CD4-positive, CD25-positive, alpha-beta regulatory T cell (primary cell): ENCODE measurements around the gene OSBPL2. TPM values are rescaled to one million over a fixed set of nuclear protein-coding genes. Genes with fewer than 3 reads are reported as not detected.

Source experiments
- ATAC-seq, 2 donors: fragments of 150-1000 bp; cut with Tn5 transposase; one replicate each; pipeline ENCODE4 v1.10.0; 2021; ENCODE audit warnings: low read depth in 2 of 2, moderate number of reproducible peaks in 2 of 2, moderate library complexity in 1 of 2
- DNase-seq, 3 donors: peaks; one replicate each; pipeline versions ENCODE4 v3.0.0 to v3.0.0-alpha.2; 2012 to 2022; ENCODE audit warnings: mixed read lengths in 1 of 3
- H3K27ac ChIP-seq: one replicate; pipeline ENCODE4 v1.7.0; 2013; ENCODE audit warnings: mild to moderate bottlenecking, low read length; ENCODE audit not compliant: insufficient read depth, poor library complexity, severe bottlenecking
- H3K27me3 ChIP-seq: one replicate; pipeline ENCODE4 v1.7.0; 2013; ENCODE audit warnings: low read length; ENCODE audit not compliant: control insufficient read depth, insufficient read depth
- H3K36me3 ChIP-seq: one replicate; pipeline ENCODE4 v1.7.0; 2013; ENCODE audit warnings: mild to moderate bottlenecking, low read length, moderate library complexity; ENCODE audit not compliant: control insufficient read depth, insufficient read depth
- H3K4me1 ChIP-seq: 2 replicates; pipeline ENCODE4 v1.7.0; 2013; ENCODE audit warnings: mild to moderate bottlenecking, low read length; ENCODE audit not compliant: insufficient read depth, control insufficient read depth, poor library complexity, severe bottlenecking
- H3K4me3 ChIP-seq: one replicate; pipeline ENCODE4 v1.7.0; 2013; ENCODE audit warnings: low read depth, mild to moderate bottlenecking, low read length, moderate library complexity
- H3K9me3 ChIP-seq, 2 experiments: 1 replicate in 1 of 2; 2 replicates in 1 of 2; pipeline ENCODE4 v1.7.0; 2013; ENCODE audit warnings: low read length in 2 of 2, mild to moderate bottlenecking in 1 of 2, moderate library complexity in 1 of 2; ENCODE audit not compliant: control insufficient read depth in 2 of 2
- H3K27ac Mint-ChIP-seq, 3 donors: one replicate each; pipeline ENCODE4 v1.8.0; 2020 to 2022; ENCODE audit warnings: mild to moderate bottlenecking in 3 of 3, mixed read lengths in 3 of 3, moderate library complexity in 2 of 3
- H3K27me3 Mint-ChIP-seq: one replicate; pipeline ENCODE4 v1.8.0; 2022; ENCODE audit warnings: mild to moderate bottlenecking, mixed read lengths
- H3K36me3 Mint-ChIP-seq: one replicate; pipeline ENCODE4 v1.8.0; 2020; ENCODE audit warnings: mixed read lengths
- H3K4me1 Mint-ChIP-seq, 4 donors: one replicate each; pipeline ENCODE4 v1.8.0; 2020 to 2022; ENCODE audit warnings: mixed read lengths in 4 of 4, mild to moderate bottlenecking in 1 of 4
- H3K4me3 Mint-ChIP-seq, 4 donors: one replicate each; pipeline ENCODE4 v1.8.0; 2020 to 2022; ENCODE audit warnings: mild to moderate bottlenecking in 4 of 4, mixed read lengths in 4 of 4, moderate library complexity in 3 of 4
- H3K9me3 Mint-ChIP-seq, 7 donors: one replicate each; pipeline ENCODE4 v1.8.0; 2020 to 2022; ENCODE audit warnings: mixed read lengths in 7 of 7, mild to moderate bottlenecking in 3 of 7, moderate library complexity in 2 of 7
- polyA plus RNA-seq, 4 donors: library from polyadenylated mRNA; unstranded; fragments of 300-500 nt; fragmentation: Illumina TruSeq; gene quantifications; one replicate each; pipeline ENCODE4 v1.2.3, GENCODE V29; 2021
- total RNA-seq: library from RNA; stranded (reverse); gene quantifications from one replicate; pipeline ENCODE4 v1.2.3, GENCODE V29; 2022

Gene OSBPL2
- total and polyA plus RNA-seq, 5 donors from 2014 or later, result 19.3 to 85.2 (median 23.2) TPM

- no peaks in the 10 kb centered on the region for H3K9me3 Mint-ChIP-seq
- peaks cover 5 to 31% (median 15%) of the 10 kb centered on the region in 4 donors for H3K4me1 Mint-ChIP-seq
- DNase-seq, result no peak
- Histone ChIP-seq H3K27ac (no peak overlapping the region), H3K27me3 (no peaks in the 10 kb centered on the region), H3K9me3 (no peaks in the 10 kb centered on the region), H3K4me1 (peaks cover 31% of the 10 kb centered on the region), H3K36me3 (peaks cover 41% of the 10 kb centered on the region), H3K4me3 (peak overlapping the region; percentile 70)
- H3K27ac Mint-ChIP-seq, result peak overlapping the region in 2 of 3 donors; percentile 81 to 88
- no peak for ATAC-seq
- peaks cover 13% of the 10 kb centered on the region for H3K36me3 Mint-ChIP-seq
- H3K27me3 Mint-ChIP-seq, result no peaks in the 10 kb centered on the region
- peak overlapping the region; percentile 86 to 92 (median 90) for H3K4me3 Mint-ChIP-seq
Measured at GRCh38 chr20:62304331-62305148, 66.2 kb downstream of the OSBPL2 start.

- Mint-ChIP-seq H3K36me3 (peaks cover 13% of the 10 kb centered on the region), H3K4me3 (peak overlapping the region; percentile 65 to 89 (median 83)), H3K9me3 (no peaks in the 10 kb centered on the region), H3K27me3 (no peaks in the 10 kb centered on the region), H3K4me1 (peaks cover 5 to 28% (median 15%) of the 10 kb centered on the region in 4 donors), H3K27ac (no peak overlapping the region)
- Histone ChIP-seq H3K4me3 (peak overlapping the region; percentile 30), H3K4me1 (peaks cover 31% of the 10 kb centered on the region), H3K27me3 (no peaks in the 10 kb centered on the region), H3K9me3 (no peaks in the 10 kb centered on the region), H3K36me3 (peaks cover 41% of the 10 kb centered on the region), H3K27ac (no peak overlapping the region)
- DNase-seq, result no peak
- no peak for ATAC-seq
Measured at GRCh38 chr20:62305149-62305764, 66.9 kb downstream of the OSBPL2 start.

GRCh38 chr20:62305765-62306413 is 67.6 kb downstream of the OSBPL2 start:
- Mint-ChIP-seq H3K4me1 (peaks cover 5 to 26% (median 15%) of the 10 kb centered on the region in 4 donors), H3K4me3 (peak overlapping the region in 3 of 4 donors; percentile 31 to 89 (median 86)), H3K27me3 (no peaks in the 10 kb centered on the region), H3K36me3 (peaks cover 13% of the 10 kb centered on the region), H3K9me3 (no peaks in the 10 kb centered on the region), H3K27ac (no peak overlapping the region)
- Histone ChIP-seq H3K9me3 (no peaks in the 10 kb centered on the region), H3K4me1 (peaks cover 31% of the 10 kb centered on the region), H3K4me3 (no peak overlapping the region), H3K36me3 (peaks cover 41% of the 10 kb centered on the region), H3K27me3 (no peaks in the 10 kb centered on the region), H3K27ac (no peak overlapping the region)
- no peak for ATAC-seq
- no peak for DNase-seq

DNA sequence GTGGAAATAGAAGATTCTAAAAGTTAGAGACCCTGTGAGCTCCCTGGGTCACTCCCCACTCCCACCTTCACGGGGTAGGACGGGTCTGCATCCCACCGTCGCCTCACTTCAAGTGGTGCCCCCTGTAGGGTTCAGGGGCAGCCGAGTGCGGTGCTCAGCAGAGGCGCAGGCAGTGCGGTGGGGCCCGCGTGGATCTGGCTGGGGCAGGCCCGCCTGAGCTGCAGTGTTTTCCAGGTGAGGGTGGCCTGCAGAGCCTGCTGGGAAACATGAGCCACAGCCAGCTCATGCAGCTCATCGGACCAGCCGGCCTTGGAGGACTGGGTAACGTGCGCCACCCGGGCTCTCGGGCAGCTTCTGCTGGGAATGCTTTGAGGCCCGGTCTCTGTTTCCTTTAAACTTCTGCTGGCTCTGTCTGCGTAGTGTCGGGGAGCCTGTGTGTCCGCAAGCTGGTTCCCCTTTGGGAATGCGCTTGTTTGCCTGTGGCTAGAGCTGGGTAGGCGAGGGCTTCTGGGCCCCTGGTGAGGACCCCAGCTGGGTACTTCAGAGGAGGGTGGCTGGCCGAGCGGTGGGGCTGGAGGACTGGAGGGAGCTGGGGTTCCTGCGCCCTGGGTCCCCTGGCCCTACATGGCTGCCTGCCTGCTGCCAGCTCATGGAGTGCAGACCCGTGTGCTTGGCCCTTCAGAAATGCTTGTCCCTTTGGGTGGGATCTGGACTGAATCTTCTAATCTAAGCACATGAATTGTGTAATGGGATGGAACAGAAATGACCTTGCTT is 68.3 kb downstream of the OSBPL2 start:
- no peak for DNase-seq
- H3K9me3 ChIP-seq, result no peaks in the 10 kb centered on the region
- Mint-ChIP-seq H3K27me3 (no peaks in the 10 kb centered on the region), H3K36me3 (peaks cover 13% of the 10 kb centered on the region), H3K4me3 (peak overlapping the region in 2 of 4 donors; percentile 10 to 28), H3K4me1 (peaks cover 4 to 26% (median 13%) of the 10 kb centered on the region in 4 donors), H3K9me3 (no peaks in the 10 kb centered on the region), H3K27ac (no peak overlapping the region)
- H3K27ac ChIP-seq, result no peak overlapping the region
- ATAC-seq, result no peak
- peaks cover 41% of the 10 kb centered on the region for H3K36me3 ChIP-seq
- H3K4me3 ChIP-seq, result no peak overlapping the region
- H3K4me1 ChIP-seq, result peaks cover 31% of the 10 kb centered on the region
- H3K27me3 ChIP-seq, result no peaks in the 10 kb centered on the region

- H3K36me3 ChIP-seq, result peaks cover 41% of the 10 kb centered on the region
- no peak for DNase-seq
- peaks cover 0 to 21% (median 9%) of the 10 kb centered on the region in 4 donors for H3K4me1 Mint-ChIP-seq
- no peak overlapping the region for H3K4me3 ChIP-seq
- H3K27ac Mint-ChIP-seq, result no peak overlapping the region
- ATAC-seq, result no peak
- peak overlapping the region in 2 of 4 donors; percentile 36 to 41 for H3K4me3 Mint-ChIP-seq
- H3K36me3 Mint-ChIP-seq, result peaks cover 13% of the 10 kb centered on the region
- H3K27me3 ChIP-seq, result no peaks in the 10 kb centered on the region
- H3K4me1 ChIP-seq, result peaks cover 25% of the 10 kb centered on the region
- no peaks in the 10 kb centered on the region for H3K9me3 Mint-ChIP-seq
- no peaks in the 10 kb centered on the region for H3K27me3 Mint-ChIP-seq
- no peak overlapping the region for H3K27ac ChIP-seq
- H3K9me3 ChIP-seq, result no peaks in the 10 kb centered on the region
Measured at GRCh38 chr20:62307226-62308101, 69.1 kb downstream of the OSBPL2 start.

DNA sequence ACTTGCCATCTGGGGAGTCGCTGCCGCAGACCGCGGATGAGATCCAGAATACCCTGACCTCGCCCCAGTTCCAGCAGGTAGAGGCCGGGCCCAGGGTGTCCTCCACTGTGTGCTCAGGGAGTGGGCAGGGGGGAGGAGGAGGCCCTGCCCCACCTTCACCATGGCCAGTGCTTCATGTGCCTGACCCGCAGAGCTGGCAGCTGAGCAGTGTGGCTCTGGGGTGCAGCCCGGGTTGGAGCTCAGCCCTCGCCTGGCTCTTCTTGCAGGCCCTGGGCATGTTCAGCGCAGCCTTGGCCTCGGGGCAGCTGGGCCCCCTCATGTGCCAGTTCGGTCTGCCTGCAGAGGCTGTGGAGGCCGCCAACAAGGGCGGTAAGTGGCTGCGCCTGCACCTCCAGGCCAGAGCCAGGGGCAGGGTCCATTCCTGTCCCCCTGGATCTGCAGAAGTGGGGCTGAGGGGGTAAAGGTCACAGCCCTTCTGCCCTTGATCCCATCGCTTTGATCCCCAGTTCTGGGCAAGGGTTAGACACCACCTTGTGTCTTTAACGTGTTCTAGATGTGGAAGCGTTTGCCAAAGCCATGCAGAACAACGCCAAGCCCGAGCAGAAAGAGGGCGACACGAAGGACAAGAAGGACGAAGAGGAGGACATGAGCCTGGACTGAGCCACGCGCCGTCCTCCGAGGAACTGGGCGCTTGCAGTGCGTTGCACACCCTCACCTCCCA is 69.9 kb downstream of the OSBPL2 start:
- Histone ChIP-seq H3K9me3 (no peaks in the 10 kb centered on the region), H3K27ac (no peak overlapping the region), H3K27me3 (no peaks in the 10 kb centered on the region), H3K4me3 (no peak overlapping the region), H3K36me3 (peaks cover 41% of the 10 kb centered on the region), H3K4me1 (peaks cover 24% of the 10 kb centered on the region)
- H3K27me3 Mint-ChIP-seq, result no peaks in the 10 kb centered on the region
- no peak for DNase-seq
- peaks cover 0 to 21% (median 9%) of the 10 kb centered on the region in 4 donors for H3K4me1 Mint-ChIP-seq
- H3K9me3 Mint-ChIP-seq, result no peaks in the 10 kb centered on the region
- H3K27ac Mint-ChIP-seq, result no peak overlapping the region
- ATAC-seq, result no peak
- H3K4me3 Mint-ChIP-seq, result no peak overlapping the region
- peaks cover 13% of the 10 kb centered on the region for H3K36me3 Mint-ChIP-seq
